Activated naive CD8-positive, alpha-beta T cell treated with anti-CD3 and anti-CD28 coated beads, Interleukin-2, amount 10 ng/mL, durations not matched to agents 7 days and 5 days (primary cell): Measurements from ENCODE around the gene MNAT1. TPM values are rescaled to one million over a fixed set of nuclear protein-coding genes. Genes with fewer than 3 reads are reported as not detected.

ENCODE experiments used
- ATAC-seq: fragments of 150-1000 bp; cut with Tn5 transposase; one replicate; pipeline ENCODE4 v1.10.0; 2021; ENCODE audit warnings: low read depth, moderate library complexity
- POLR2A ChIA-PET: fragments of 350-600 bp; sonication (Branson Sonifier 250); formaldehyde crosslinking; loops from one replicate; lab custom pipeline; 2021; ENCODE audit warnings: antibody characterized with exemption; lab: Charles Lee
- DNase-seq: peaks from one replicate; pipeline ENCODE4 v3.0.0; 2021
- H3K27ac Mint-ChIP-seq: one replicate; pipeline ENCODE4 v1.8.0; 2022; ENCODE audit warnings: mild to moderate bottlenecking, mixed read lengths
- H3K27me3 Mint-ChIP-seq: one replicate; pipeline ENCODE4 v1.8.0; 2022; ENCODE audit warnings: mild to moderate bottlenecking, moderate library complexity, mixed read lengths
- H3K36me3 Mint-ChIP-seq: one replicate; pipeline ENCODE4 v1.8.0; 2021; ENCODE audit warnings: mild to moderate bottlenecking, mixed read lengths
- H3K4me1 Mint-ChIP-seq: one replicate; pipeline ENCODE4 v1.8.0; 2021; ENCODE audit warnings: mixed read lengths
- H3K4me3 Mint-ChIP-seq: one replicate; pipeline ENCODE4 v1.8.0; 2022; ENCODE audit warnings: mild to moderate bottlenecking, moderate library complexity, mixed read lengths
- H3K9me3 Mint-ChIP-seq: one replicate; pipeline ENCODE4 v1.8.0; 2021; ENCODE audit warnings: mixed read lengths
- total RNA-seq, 2 experiments: library from RNA; stranded (reverse); gene quantifications; one replicate each; pipeline ENCODE4 v1.2.3, GENCODE V29; 2021

MNAT1 gene
- total RNA-seq, 2 experiments from 2014 or later = 33.5 to 33.9 TPM

GRCh38 chr14:60946773-60947172, 212.2 kb downstream of the MNAT1 start:
- DNase-seq (no peak), ATAC-seq (no peak)
- H3K4me3 Mint-ChIP-seq = no peak overlapping the region
- H3K27me3 Mint-ChIP-seq = no peaks in the 10 kb centered on the region
- POLR2A ChIA-PET = no interaction called here
- no peaks in the 10 kb centered on the region for H3K4me1 Mint-ChIP-seq
- no peaks in the 10 kb centered on the region for H3K9me3 Mint-ChIP-seq
- H3K36me3 Mint-ChIP-seq = peaks cover 13% of the 10 kb centered on the region
- no peak overlapping the region for H3K27ac Mint-ChIP-seq

DNA sequence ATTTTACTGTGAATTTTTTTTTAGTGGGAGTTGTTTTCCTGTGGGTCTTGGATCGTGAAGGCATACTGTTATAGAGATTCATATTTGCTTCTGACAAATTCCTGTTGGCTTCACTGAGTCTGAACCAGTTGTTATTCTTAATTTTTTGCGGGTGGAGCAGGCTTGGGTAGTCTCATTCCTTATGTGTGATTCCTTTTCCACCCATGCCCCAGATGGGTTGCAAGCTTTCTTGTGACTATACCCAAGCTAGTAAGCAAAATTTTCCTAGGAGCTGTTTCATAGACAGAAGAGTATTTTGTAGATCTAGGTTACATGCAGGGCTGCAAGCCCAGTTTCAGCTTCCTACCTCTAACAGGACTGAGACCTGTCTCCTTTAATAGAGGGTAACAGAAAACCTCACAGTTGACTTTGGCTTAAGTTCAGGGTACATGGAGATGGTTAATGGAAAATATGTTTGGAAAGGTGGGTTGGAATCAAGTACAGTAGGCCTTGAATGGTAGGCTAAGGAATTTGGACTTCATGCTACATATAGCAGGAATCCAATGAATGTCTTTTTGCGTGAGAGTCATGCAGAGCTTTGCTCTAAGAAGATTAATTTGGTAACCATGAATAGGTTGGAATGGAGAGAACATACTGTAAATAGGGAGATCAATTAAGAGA, 217.3 kb downstream of the MNAT1 start:
- no peak for ATAC-seq
- H3K27me3 Mint-ChIP-seq = no peaks in the 10 kb centered on the region
- no peak for DNase-seq
- peaks cover 5% of the 10 kb centered on the region for H3K9me3 Mint-ChIP-seq
- H3K4me1 Mint-ChIP-seq = no peaks in the 10 kb centered on the region
- no peak overlapping the region for H3K4me3 Mint-ChIP-seq
- POLR2A ChIA-PET = no interaction called here
- no peak overlapping the region for H3K27ac Mint-ChIP-seq
- peaks cover 14% of the 10 kb centered on the region for H3K36me3 Mint-ChIP-seq

DNA sequence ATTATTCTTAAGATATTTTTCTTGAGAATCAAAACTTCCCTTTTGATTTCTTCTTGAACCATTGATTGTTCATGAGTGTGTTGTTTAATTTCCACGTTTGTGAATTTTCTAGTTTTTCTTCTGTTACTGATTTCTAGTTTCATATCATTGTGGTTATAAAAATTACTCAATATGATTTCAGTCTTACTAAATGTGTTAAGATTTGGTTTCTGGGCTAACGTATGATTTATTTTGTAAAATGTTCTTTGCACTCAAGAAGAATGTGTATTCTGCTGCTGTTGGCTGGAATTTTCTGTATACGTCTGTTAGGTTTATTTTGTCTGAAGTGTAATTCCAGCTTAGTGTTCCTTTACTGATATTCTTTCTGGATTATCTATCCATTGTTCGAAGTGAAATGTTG, 221.6 kb downstream of the MNAT1 start:
- ATAC-seq (no peak), DNase-seq (no peak)
- Mint-ChIP-seq H3K27me3 (no peaks in the 10 kb centered on the region), H3K9me3 (peaks cover 17% of the 10 kb centered on the region), H3K27ac (no peak overlapping the region), H3K4me1 (no peaks in the 10 kb centered on the region), H3K36me3 (peaks cover 30% of the 10 kb centered on the region), H3K4me3 (no peak overlapping the region)
- POLR2A ChIA-PET = no interaction called here

GRCh38 chr14:60956632-60957031, 222.1 kb downstream of the MNAT1 start:
- H3K27ac Mint-ChIP-seq = no peak overlapping the region
- POLR2A ChIA-PET = no interaction called here
- ATAC-seq = no peak

DNA sequence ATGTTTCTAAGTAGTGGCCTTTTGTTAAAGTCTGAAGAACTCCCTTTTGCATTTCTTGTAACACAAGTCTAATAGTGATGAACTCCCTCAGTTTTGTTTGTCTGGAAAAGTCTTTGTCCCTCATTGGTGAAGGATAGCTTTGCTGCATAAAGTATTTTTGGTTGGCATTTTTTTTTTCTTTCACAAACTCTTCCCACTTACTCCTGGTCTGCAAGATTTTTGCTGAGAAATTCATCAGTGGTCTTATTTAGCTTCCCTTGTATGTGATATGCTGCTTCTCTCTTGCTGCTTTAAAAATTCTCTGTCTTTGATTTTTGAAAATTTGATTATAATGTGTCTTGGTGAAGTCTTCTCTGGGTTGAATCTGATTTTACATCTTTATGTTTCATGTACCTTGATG, 223.6 kb downstream of the MNAT1 start:
- Mint-ChIP-seq H3K27ac (no peak overlapping the region), H3K4me1 (no peaks in the 10 kb centered on the region), H3K36me3 (peaks cover 33% of the 10 kb centered on the region), H3K9me3 (peaks cover 17% of the 10 kb centered on the region), H3K4me3 (no peak overlapping the region), H3K27me3 (no peaks in the 10 kb centered on the region)
- DNase-seq = no peak
- no peak for ATAC-seq
- POLR2A ChIA-PET = no interaction called here

More at GRCh38 chr14:60956632-60957031, 222.1 kb downstream of the MNAT1 start:
- H3K4me1 Mint-ChIP-seq = no peaks in the 10 kb centered on the region
- no peak overlapping the region for H3K4me3 Mint-ChIP-seq
- DNase-seq = no peak
- no peaks in the 10 kb centered on the region for H3K27me3 Mint-ChIP-seq
- H3K36me3 Mint-ChIP-seq = peaks cover 33% of the 10 kb centered on the region
- peaks cover 17% of the 10 kb centered on the region for H3K9me3 Mint-ChIP-seq

DNA sequence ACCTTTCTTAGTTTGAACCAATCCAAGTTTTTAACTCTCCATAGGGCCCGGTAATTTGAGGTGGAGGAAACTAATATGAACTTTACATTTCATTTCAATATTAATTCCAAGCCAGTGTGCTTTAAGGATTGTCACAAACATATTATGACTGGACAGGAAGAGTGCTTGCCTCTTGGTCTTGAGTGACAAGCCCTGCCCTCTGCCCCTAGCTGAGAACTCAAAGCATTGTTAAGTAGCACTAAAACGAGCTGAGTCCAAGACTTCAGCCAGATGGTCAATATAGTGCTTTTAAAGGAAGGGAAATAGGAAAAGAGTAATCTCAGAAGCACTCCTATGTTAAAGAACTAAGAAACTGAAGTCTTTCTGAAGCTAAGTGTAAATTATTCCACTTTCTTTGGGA, 229.2 kb downstream of the MNAT1 start:
- H3K36me3 Mint-ChIP-seq = peaks cover 14% of the 10 kb centered on the region

DNA sequence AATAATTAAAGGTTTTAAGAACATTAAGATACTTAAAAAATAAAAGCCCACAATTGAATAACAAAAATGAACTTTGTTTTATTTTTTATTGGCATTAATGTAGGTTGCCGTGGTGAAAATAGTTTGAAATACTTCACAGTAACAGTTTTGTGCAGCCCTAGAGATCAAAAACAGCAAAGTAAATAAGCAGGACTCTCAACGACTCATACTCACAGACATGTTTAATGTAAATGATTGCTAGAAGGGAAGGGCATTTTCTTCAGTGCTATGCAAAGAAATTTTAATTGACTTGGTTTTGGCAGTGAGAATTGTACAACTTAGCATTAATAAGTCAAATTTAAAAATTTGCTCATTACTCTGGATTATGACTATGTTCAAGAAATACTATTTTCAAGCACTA, 230.3 kb downstream of the MNAT1 start:
- Mint-ChIP-seq H3K4me3 (no peak overlapping the region), H3K36me3 (peaks cover 8% of the 10 kb centered on the region), H3K27me3 (no peaks in the 10 kb centered on the region), H3K9me3 (peaks cover 1% of the 10 kb centered on the region), H3K27ac (no peak overlapping the region), H3K4me1 (peaks cover 2% of the 10 kb centered on the region)
- no peak for DNase-seq
- ATAC-seq = no peak
- POLR2A ChIA-PET = no interaction called here

More for the DNA sequence above, 229.2 kb downstream of the MNAT1 start:
- Mint-ChIP-seq H3K9me3 (peaks cover 6% of the 10 kb centered on the region), H3K4me1 (peaks cover 2% of the 10 kb centered on the region), H3K27ac (no peak overlapping the region), H3K4me3 (no peak overlapping the region), H3K27me3 (no peaks in the 10 kb centered on the region)
- ATAC-seq (no peak), DNase-seq (no peak)
- POLR2A ChIA-PET = no interaction called here

GRCh38 chr14:60965402-60965801, 230.8 kb downstream of the MNAT1 start:
- Mint-ChIP-seq H3K27ac (no peak overlapping the region), H3K4me1 (peaks cover 2% of the 10 kb centered on the region)
- POLR2A ChIA-PET = no interaction called here

DNA sequence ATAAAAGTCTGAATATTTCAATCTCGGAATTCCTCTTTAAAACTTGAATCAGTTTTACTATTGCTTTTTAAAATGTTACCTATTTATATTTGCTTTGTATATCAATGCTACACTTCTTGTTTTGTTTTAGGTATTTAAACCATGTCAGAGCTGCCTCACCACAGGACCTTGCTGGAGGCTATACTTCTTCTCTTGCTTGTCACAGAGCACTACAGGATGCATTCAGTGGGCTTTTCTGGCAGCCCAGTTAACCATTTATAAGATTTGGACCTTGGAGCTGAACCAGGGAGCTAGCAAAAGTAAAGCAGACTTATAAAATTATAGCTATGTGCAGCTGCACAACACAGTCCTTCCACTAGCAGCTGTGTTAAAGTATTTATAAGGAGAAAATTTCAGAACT, 233.5 kb downstream of the MNAT1 start:
- POLR2A ChIA-PET = no interaction called here
- H3K27me3 Mint-ChIP-seq = no peaks in the 10 kb centered on the region
- H3K36me3 Mint-ChIP-seq = peaks cover 4% of the 10 kb centered on the region
- no peak overlapping the region for H3K4me3 Mint-ChIP-seq
- H3K4me1 Mint-ChIP-seq = peaks cover 2% of the 10 kb centered on the region
- ATAC-seq = no peak
- no peak for DNase-seq
- H3K27ac Mint-ChIP-seq = no peak overlapping the region
- peaks cover 1% of the 10 kb centered on the region for H3K9me3 Mint-ChIP-seq

More at GRCh38 chr14:60965402-60965801, 230.8 kb downstream of the MNAT1 start:
- no peaks in the 10 kb centered on the region for H3K27me3 Mint-ChIP-seq
- DNase-seq (no peak), ATAC-seq (no peak)
- H3K9me3 Mint-ChIP-seq = peaks cover 1% of the 10 kb centered on the region
- no peak overlapping the region for H3K4me3 Mint-ChIP-seq
- H3K36me3 Mint-ChIP-seq = peaks cover 7% of the 10 kb centered on the region

GRCh38 chr14:60968671-60969070, 234.1 kb downstream of the MNAT1 start:
- H3K27ac Mint-ChIP-seq = no peak overlapping the region
- H3K9me3 Mint-ChIP-seq = peaks cover 1% of the 10 kb centered on the region
- no peak overlapping the region for H3K4me3 Mint-ChIP-seq
- POLR2A ChIA-PET = no interaction called here
- ATAC-seq (no peak), DNase-seq (no peak)
- no peaks in the 10 kb centered on the region for H3K27me3 Mint-ChIP-seq
- H3K36me3 Mint-ChIP-seq = peaks cover 6% of the 10 kb centered on the region
- peaks cover 2% of the 10 kb centered on the region for H3K4me1 Mint-ChIP-seq

DNA sequence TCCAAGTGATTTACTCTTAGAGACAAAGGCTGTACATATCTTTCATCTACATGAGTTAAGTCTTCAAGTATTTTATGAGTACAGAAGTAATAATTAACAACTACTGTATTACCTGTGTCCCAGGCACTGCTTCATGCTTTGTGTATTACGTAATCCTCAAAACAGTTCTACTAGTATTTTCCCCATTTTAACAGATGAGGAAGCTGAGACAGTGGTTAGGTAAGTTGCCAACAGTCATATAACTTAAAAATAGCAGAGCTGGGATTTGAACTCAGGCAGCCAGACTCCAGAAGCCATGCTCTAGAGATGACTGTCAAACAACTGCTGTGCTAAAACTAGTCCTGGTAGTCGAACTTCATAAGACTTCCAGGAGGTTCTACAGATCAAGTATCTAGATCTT, 235.6 kb downstream of the MNAT1 start:
- no peak for ATAC-seq
- H3K36me3 Mint-ChIP-seq = peaks cover 6% of the 10 kb centered on the region
- POLR2A ChIA-PET = no interaction called here

DNA sequence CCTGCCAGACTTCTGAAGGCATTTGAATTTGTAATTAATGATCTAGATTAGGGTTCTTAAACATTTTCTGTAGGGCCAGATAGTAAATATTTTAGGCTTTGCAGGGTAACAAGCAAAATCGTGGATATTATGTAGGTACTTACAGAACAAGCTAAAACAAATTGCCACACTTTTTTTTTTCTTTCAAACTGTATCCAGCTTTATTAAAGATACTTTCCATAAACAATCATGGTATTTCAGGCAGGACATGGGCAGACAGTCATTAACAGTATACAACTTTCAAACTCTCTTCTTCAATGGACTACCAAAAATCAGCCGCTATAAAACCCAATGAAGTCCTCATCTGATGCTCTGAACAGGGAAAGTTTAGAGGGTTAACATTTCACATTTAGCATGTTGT, 236.7 kb downstream of the MNAT1 start:
- no peaks in the 10 kb centered on the region for H3K4me1 Mint-ChIP-seq
- DNase-seq (no peak), ATAC-seq (no peak)
- H3K27ac Mint-ChIP-seq = no peak overlapping the region
- H3K9me3 Mint-ChIP-seq = no peaks in the 10 kb centered on the region
- H3K27me3 Mint-ChIP-seq = no peaks in the 10 kb centered on the region
- peaks cover 6% of the 10 kb centered on the region for H3K36me3 Mint-ChIP-seq
- POLR2A ChIA-PET = no interaction called here
- H3K4me3 Mint-ChIP-seq = no peak overlapping the region

More for the DNA sequence above, 235.6 kb downstream of the MNAT1 start:
- no peak for DNase-seq
- Mint-ChIP-seq H3K4me1 (no peaks in the 10 kb centered on the region), H3K27me3 (no peaks in the 10 kb centered on the region), H3K9me3 (peaks cover 1% of the 10 kb centered on the region), H3K4me3 (no peak overlapping the region), H3K27ac (no peak overlapping the region)

GRCh38 chr14:60972295-60972694, 237.7 kb downstream of the MNAT1 start:
- no peaks in the 10 kb centered on the region for H3K27me3 Mint-ChIP-seq
- no peak for ATAC-seq
- POLR2A ChIA-PET = no interaction called here
- H3K4me3 Mint-ChIP-seq = no peak overlapping the region
- H3K27ac Mint-ChIP-seq = no peak overlapping the region
- peaks cover 11% of the 10 kb centered on the region for H3K36me3 Mint-ChIP-seq
- no peak for DNase-seq
- H3K9me3 Mint-ChIP-seq = no peaks in the 10 kb centered on the region
- H3K4me1 Mint-ChIP-seq = peaks cover 3% of the 10 kb centered on the region

- POLR2A ChIA-PET = no interaction called here
- Mint-ChIP-seq H3K9me3 (no peaks in the 10 kb centered on the region), H3K36me3 (peaks cover 17% of the 10 kb centered on the region), H3K27me3 (no peaks in the 10 kb centered on the region), H3K4me3 (no peak overlapping the region), H3K27ac (no peak overlapping the region), H3K4me1 (peaks cover 3% of the 10 kb centered on the region)
- no peak for DNase-seq
- ATAC-seq = no peak
Observed at GRCh38 chr14:60973070-60973469, 238.5 kb downstream of the MNAT1 start.
